Stomach smooth muscle (tissue), 2 donors: ENCODE results near the gene CEP83.
A peak's percentile ranks its signal among the peaks of the same experiment; 100 is the strongest.

Experiments used
- H3K27ac ChIP-seq: one replicate; pipeline ENCODE4 v1.7.0; 2013; ENCODE audit warnings: mild to moderate bottlenecking, low read length, inconsistent platforms
- H3K27me3 ChIP-seq, 2 donors: one replicate each; pipeline ENCODE4 v1.7.0; 2013; ENCODE audit warnings: low read length in 2 of 2; ENCODE audit not compliant: insufficient read depth in 2 of 2, control insufficient read depth in 1 of 2
- H3K36me3 ChIP-seq, 2 donors: one replicate each; pipeline ENCODE4 v1.7.0; 2013; ENCODE audit warnings: low read length in 2 of 2; ENCODE audit not compliant: control insufficient read depth in 2 of 2, insufficient read depth in 2 of 2
- H3K4me1 ChIP-seq: one replicate; pipeline ENCODE4 v1.7.0; 2013; ENCODE audit warnings: low read length; ENCODE audit not compliant: control insufficient read depth, insufficient read depth
- H3K4me3 ChIP-seq, 2 donors: one replicate each; pipeline ENCODE4 v1.7.0; 2013; ENCODE audit warnings: low read length in 2 of 2
- H3K9ac ChIP-seq, 2 donors: one replicate each; pipeline ENCODE4 v1.7.0; 2013; ENCODE audit warnings: low read length in 2 of 2, mild to moderate bottlenecking in 1 of 2
- H3K9me3 ChIP-seq, 2 donors: one replicate each; pipeline ENCODE4 v1.7.0; 2013; ENCODE audit warnings: low read length in 2 of 2; ENCODE audit not compliant: control insufficient read depth in 2 of 2
- donor health status: healthy.
- donor health status: Pancreatic carcinoma.

Gene CEP83

DNA sequence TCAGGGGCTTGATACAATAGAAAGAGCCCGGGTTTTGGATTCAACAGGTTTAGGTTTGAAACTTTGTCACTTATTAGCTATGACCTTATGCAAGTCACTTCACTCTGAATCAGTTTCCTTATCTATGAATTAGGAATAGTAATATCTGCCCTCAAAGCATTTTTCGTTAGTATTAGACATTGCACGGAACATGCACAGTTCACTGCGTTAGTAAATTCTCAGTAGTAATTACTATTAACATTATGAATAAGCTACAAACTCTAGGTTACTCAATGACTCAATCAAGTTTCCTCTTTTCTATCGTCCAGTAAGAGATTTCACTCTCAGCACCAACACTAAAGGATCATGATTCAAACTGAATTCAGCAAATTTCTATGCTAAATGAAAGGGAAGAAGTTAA, 150.3 kb downstream of the CEP83 start:
- Histone ChIP-seq H3K27me3 (no peaks in the 10 kb centered on the region), H3K9ac (no peak overlapping the region), H3K4me1 (peaks cover 7% of the 10 kb centered on the region), H3K9me3 (no peaks in the 10 kb centered on the region), H3K4me3 (no peak overlapping the region), H3K36me3 (peaks cover 0 to 3% of the 10 kb centered on the region in 2 donors), H3K27ac (no peak overlapping the region)

DNA sequence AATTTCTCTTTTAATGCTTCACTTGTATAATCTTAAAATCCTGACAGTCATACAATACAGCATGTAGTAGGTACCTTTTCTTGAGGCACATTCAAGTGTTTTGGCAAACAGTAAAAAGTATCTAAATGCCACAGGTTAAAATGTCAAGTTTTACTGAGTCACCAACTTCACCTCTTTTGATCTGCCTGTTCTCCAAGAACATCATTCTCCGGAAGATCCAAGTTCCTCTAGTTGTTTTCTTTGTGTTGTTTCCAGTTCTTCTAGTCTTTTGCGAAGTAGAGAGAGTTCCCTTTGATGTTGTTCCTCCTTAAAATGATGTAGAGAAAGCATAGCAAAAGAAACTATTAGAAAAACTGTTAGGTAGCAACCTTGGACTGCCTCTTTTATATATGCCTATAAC, 151.1 kb downstream of the CEP83 start:
- Histone ChIP-seq H3K27ac (no peak overlapping the region), H3K4me1 (peaks cover 8% of the 10 kb centered on the region), H3K27me3 (no peaks in the 10 kb centered on the region), H3K4me3 (no peak overlapping the region), H3K9ac (no peak overlapping the region), H3K36me3 (peaks cover 0 to 3% of the 10 kb centered on the region in 2 donors), H3K9me3 (no peaks in the 10 kb centered on the region)

DNA sequence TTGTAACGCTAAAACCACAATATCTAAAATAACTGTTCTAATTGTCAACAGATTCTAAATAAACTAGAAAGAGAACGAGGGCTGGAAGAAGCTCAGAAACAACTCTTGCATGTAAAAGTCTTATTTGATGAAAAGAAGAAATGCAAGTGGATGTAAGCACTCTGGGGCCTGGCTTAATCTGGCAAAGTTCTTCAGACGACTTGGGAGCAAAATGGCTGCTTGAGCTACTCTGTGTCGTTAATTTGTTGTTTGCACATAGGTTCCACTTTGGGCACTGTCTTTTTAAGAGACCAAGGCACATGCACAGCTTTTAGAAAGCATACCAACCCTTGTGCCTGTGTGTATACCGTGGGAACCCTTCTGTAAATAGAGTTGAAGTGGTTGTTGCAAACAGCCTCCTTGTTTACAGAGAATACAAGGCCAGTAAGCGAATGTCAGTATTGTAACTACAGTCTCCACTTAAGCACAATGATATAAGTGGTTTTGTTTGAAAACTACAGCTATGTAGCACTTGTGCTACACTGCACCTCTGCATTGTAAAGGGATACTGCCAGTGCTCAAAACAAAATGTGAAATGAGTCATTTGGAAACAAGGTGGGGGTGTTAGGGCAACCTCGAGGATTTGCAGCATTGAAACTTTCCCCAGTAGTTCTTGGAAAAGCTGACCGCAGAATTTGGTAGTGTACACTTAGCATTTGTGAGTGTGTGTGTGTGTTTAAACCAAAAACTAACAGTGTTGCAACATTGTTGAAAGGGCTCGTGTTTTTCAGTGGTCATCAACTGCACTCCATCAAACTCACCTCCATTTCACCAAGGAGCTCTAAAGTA, 154.3 kb downstream of the CEP83 start:
- Histone ChIP-seq H3K27ac (peak overlapping the region; percentile 8), H3K4me1 (peaks cover 8% of the 10 kb centered on the region), H3K4me3 (no peak overlapping the region), H3K36me3 (peaks cover 0 to 3% of the 10 kb centered on the region in 2 donors), H3K27me3 (no peaks in the 10 kb centered on the region), H3K9me3 (no peaks in the 10 kb centered on the region), H3K9ac (no peak overlapping the region)

DNA sequence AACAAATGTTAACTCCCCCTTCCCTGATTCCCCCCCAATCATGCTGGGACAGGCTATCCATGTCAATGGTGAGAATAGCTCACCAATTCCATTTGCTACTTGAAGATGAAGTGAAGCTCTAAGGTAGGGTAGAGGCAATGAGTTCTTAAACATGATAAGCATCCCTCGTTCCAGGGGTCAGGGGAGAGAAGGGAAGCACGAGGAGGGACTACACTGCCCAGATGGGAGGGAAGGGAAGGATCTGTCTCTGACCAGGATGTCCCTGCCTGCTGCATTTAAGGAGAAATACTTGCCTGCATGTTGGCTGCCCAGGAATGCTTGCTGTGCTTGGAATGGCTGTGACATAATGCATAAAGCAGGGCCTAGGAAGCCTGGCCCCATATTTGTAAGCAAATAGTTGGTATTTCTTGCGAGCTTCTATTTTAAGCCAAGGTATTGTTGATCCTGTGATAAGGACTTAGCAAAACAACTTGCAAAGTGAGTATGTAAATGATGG, 155.1 kb downstream of the CEP83 start:
- H3K36me3 ChIP-seq = peaks cover 0 to 5% of the 10 kb centered on the region in 2 donors
- peaks cover 8% of the 10 kb centered on the region for H3K4me1 ChIP-seq
- no peak overlapping the region for H3K27ac ChIP-seq
- H3K4me3 ChIP-seq = no peak overlapping the region
- no peaks in the 10 kb centered on the region for H3K27me3 ChIP-seq
- no peaks in the 10 kb centered on the region for H3K9me3 ChIP-seq
- no peak overlapping the region for H3K9ac ChIP-seq

- no peak overlapping the region for H3K9ac ChIP-seq
- H3K27me3 ChIP-seq = no peaks in the 10 kb centered on the region
- H3K27ac ChIP-seq = no peak overlapping the region
These were observed 155.7 kb downstream of the CEP83 start for GRCh38 chr12:94304012-94304411.

GRCh38 chr12:94299846-94300245, 159.8 kb downstream of the CEP83 start:
- H3K4me3 ChIP-seq = no peak overlapping the region
- H3K9ac ChIP-seq = no peak overlapping the region

More at GRCh38 chr12:94304012-94304411, 155.7 kb downstream of the CEP83 start:
- Histone ChIP-seq H3K4me3 (no peak overlapping the region), H3K4me1 (peaks cover 8% of the 10 kb centered on the region), H3K9me3 (no peaks in the 10 kb centered on the region), H3K36me3 (peaks cover 0 to 5% of the 10 kb centered on the region in 2 donors)

GRCh38 chr12:94297876-94298505, 161.7 kb downstream of the CEP83 start:
- Histone ChIP-seq H3K36me3 (peaks cover 4 to 6% of the 10 kb centered on the region in 2 donors), H3K9ac (no peak overlapping the region), H3K4me1 (no peaks in the 10 kb centered on the region), H3K4me3 (no peak overlapping the region), H3K9me3 (no peaks in the 10 kb centered on the region), H3K27ac (no peak overlapping the region), H3K27me3 (no peaks in the 10 kb centered on the region)

More at GRCh38 chr12:94299846-94300245, 159.8 kb downstream of the CEP83 start:
- no peaks in the 10 kb centered on the region for H3K9me3 ChIP-seq
- no peak overlapping the region for H3K27ac ChIP-seq
- H3K36me3 ChIP-seq = peaks cover 4% of the 10 kb centered on the region in 2 donors
- H3K4me1 ChIP-seq = peaks cover 4% of the 10 kb centered on the region
- H3K27me3 ChIP-seq = no peaks in the 10 kb centered on the region

GRCh38 chr12:94297096-94297699, 162.5 kb downstream of the CEP83 start:
- Histone ChIP-seq H3K27ac (no peak overlapping the region), H3K4me1 (no peaks in the 10 kb centered on the region), H3K4me3 (no peak overlapping the region), H3K9me3 (no peaks in the 10 kb centered on the region), H3K9ac (no peak overlapping the region), H3K36me3 (peaks cover 4 to 6% of the 10 kb centered on the region in 2 donors), H3K27me3 (no peaks in the 10 kb centered on the region)

- Histone ChIP-seq H3K27me3 (no peaks in the 10 kb centered on the region), H3K36me3 (peaks cover 0 to 2% of the 10 kb centered on the region in 2 donors), H3K9me3 (no peaks in the 10 kb centered on the region), H3K4me3 (no peak overlapping the region), H3K27ac (peak overlapping the region; percentile 62), H3K4me1 (peaks cover 26% of the 10 kb centered on the region), H3K9ac (no peak overlapping the region)
These were observed 169.3 kb downstream of the CEP83 start for GRCh38 chr12:94290353-94290752.

DNA sequence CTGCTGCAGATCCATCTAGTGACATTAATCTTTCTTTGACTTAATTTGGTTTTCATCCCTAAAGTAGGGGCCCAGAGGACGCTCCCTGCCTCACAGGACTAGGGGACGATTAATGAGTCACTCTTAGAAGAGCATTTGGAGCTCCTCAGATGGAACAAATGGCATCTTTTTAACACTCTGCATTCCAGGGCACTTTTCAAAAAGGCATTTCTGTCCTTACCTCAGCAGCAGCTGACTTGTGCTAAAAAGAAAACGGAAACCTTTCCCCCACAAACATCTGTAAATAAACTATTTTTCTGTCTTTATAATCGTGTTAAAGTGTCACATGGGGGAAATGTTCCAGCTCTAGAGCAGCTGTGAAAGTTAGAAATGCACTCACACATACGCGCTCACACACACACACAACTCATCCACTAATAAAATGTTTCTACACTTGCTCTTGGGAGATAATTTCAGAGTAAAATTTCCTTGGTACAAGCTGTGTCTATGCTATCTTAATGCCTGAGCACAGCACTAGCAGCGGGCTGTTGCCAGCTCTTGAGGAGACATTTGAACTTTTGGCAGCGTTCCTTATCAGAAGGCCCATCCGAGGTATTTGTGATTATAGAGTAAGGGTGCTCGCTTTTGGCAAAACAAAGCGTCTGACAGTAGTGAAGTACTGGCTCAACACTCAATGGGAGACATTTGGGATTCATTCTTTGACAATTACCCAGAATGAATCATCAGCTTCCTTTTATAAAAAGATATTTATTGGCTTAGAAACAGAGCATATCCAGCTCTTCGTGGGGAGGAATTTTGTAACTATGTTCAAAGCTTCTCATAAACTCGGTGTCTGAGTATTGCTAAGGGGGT, 170.0 kb downstream of the CEP83 start:
- H3K9me3 ChIP-seq = no peaks in the 10 kb centered on the region
- H3K4me1 ChIP-seq = peaks cover 26% of the 10 kb centered on the region
- H3K4me3 ChIP-seq = peak overlapping the region in 1 of 2 donors; percentile 8
- peak overlapping the region; percentile 62 for H3K27ac ChIP-seq
- no peak overlapping the region for H3K9ac ChIP-seq
- no peaks in the 10 kb centered on the region for H3K27me3 ChIP-seq
- H3K36me3 ChIP-seq = peaks cover 0 to 2% of the 10 kb centered on the region in 2 donors
